ENCODE results near the gene CENPP.

DNA sequence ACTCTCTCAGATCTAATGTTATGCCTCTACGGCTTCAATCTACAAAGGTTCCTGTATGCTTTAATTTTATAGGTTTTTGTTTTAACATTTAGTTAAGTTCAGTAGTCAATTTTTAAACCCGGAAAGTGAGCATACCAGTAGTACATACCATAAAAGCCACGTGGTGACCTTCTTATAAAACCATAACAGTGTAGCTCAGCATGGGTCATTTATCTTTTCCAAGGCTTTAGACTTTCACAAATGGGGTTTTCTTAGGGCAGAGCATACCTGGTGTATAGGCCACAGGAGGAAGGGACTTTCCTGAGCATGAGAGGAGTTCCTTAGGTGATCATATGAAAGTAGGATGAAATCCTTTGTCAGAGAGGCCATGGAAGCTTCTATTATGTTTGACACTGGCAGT lies 186.9 kb downstream of the CENPP start:
- TF ChIP-seq, protein P1, sequence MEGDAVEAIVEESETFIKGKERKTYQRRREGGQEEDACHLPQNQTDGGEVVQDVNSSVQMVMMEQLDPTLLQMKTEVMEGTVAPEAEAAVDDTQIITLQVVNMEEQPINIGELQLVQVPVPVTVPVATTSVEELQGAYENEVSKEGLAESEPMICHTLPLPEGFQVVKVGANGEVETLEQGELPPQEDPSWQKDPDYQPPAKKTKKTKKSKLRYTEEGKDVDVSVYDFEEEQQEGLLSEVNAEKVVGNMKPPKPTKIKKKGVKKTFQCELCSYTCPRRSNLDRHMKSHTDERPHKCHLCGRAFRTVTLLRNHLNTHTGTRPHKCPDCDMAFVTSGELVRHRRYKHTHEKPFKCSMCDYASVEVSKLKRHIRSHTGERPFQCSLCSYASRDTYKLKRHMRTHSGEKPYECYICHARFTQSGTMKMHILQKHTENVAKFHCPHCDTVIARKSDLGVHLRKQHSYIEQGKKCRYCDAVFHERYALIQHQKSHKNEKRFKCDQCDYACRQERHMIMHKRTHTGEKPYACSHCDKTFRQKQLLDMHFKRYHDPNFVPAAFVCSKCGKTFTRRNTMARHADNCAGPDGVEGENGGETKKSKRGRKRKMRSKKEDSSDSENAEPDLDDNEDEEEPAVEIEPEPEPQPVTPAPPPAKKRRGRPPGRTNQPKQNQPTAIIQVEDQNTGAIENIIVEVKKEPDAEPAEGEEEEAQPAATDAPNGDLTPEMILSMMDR (IDR thresholded peaks at IDR 0.05) = no peak
- TF ChIP-seq POLR2A (IDR thresholded peaks at IDR 0.05) = no peak
